ENCODE data around the gene KIF26A.

DNA sequence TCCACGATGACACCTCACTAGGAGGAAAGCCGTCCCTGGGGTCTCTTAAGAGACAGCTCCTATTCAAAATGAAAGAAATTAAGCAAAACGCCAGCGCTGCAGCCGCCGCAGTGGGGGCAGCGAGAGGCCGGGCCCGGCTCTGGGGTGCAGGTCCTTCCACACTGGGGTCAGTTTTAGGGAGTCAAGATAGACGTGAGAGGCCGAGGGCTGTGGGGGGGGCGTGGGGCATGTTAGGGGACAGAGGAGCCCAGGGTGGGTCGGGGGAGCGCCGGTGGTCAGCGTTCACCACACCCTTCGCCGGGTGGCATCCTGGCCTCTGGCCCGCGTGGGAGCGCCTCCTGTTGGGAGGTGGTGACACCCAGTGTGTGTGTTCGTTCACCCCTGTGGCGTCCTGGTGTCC is 25.7 kb downstream of the KIF26A start:
- no peak for TF ChIP-seq CTCF (IDR thresholded peaks at IDR 0.05; ENCODE audit: insufficient read depth, low read depth, low read length)
- TF ChIP-seq EZH2 (IDR thresholded peaks at IDR 0.05; ENCODE audit: insufficient read depth, low read length) = no peak

Data from astrocyte (in vitro differentiated cells and primary cell).